SK-N-SH (cell line): Measurements from ENCODE around the gene OR1K1. TPM values are rescaled to one million over a fixed set of nuclear protein-coding genes. Genes with fewer than 3 reads are reported as not detected.

Experiments used
- CTCF ChIA-PET: fragments of 300-600, 350-600 bp; formaldehyde crosslinking; extraction: SDS; loops from one replicate; lab custom pipeline; 2021; lab: Yijun Ruan, JAX
- POLR2A ChIA-PET: fragments of 350-600 bp; sonication (Branson Sonifier 250); formaldehyde crosslinking; extraction: SDS; loops from one replicate; lab custom pipeline; 2020; ENCODE audit warnings: antibody characterized with exemption, inconsistent platforms; lab: Yijun Ruan, JAX
- DNase-seq: peaks from one replicate; pipeline ENCODE4 v3.0.0; 2012
- H2AFZ ChIP-seq: fragments of 200-600 bp; sonication (generic); 2 replicates; pipeline ENCODE4 v1.8.1; 2016; ENCODE audit warnings: antibody characterized with exemption, mild to moderate bottlenecking, low read depth
- H3F3A ChIP-seq: fragments of 200-600 bp; sonication (generic); replicated peaks from 2 replicates; pipeline ENCODE3; 2016; ENCODE audit warnings: antibody characterized with exemption, mild to moderate bottlenecking; ENCODE audit not compliant: insufficient read depth
- H3K27ac ChIP-seq, 2 experiments: fragments of 200-500 bp in 1 of 2; fragments of 200-600 bp in 1 of 2; sonication (Bioruptor generic) in 1 of 2; sonication (generic), shearing (Covaris generic) in 1 of 2; 2 replicates each; pipeline versions ENCODE4 v1.5.1 to v1.6.1; 2014 to 2016; ENCODE audit warnings: low read depth in 2 of 2, inconsistent platforms in 1 of 2, low read length in 1 of 2, mild to moderate bottlenecking in 1 of 2, mixed read lengths in 1 of 2
- H3K27me3 ChIP-seq: fragments of 200-600 bp; sonication (generic), shearing (Covaris generic); 2 replicates; pipeline ENCODE4 v1.6.1; 2016; ENCODE audit warnings: mixed run types; ENCODE audit not compliant: insufficient read depth
- H3K36me3 ChIP-seq, 2 experiments: fragments of 200-500 bp in 1 of 2; fragments of 200-600 bp in 1 of 2; sonication (Bioruptor generic) in 1 of 2; sonication (generic) in 1 of 2; replicated peaks in 1 of 2; 2 replicates each; pipeline versions ENCODE3 to v1.5.1; 2014 to 2016; ENCODE audit warnings: low read length in 1 of 2, mild to moderate bottlenecking in 1 of 2; ENCODE audit not compliant: insufficient read depth in 2 of 2, control insufficient read depth in 1 of 2
- H3K4me1 ChIP-seq, 2 experiments: fragments of 200-500 bp in 1 of 2; fragments of 200-600 bp in 1 of 2; sonication (Bioruptor generic) in 1 of 2; sonication (generic), shearing (Covaris generic) in 1 of 2; 2 replicates each; pipeline versions ENCODE4 v1.5.1 to v1.6.1; 2014 to 2016; ENCODE audit warnings: low read depth in 1 of 2, low read length in 1 of 2, mixed run types in 1 of 2; ENCODE audit not compliant: insufficient read depth in 2 of 2, control insufficient read depth in 1 of 2
- H3K4me2 ChIP-seq: fragments of 200-600 bp; sonication (generic), shearing (Covaris generic); 2 replicates; pipeline ENCODE4 v1.6.1; 2017; ENCODE audit warnings: mixed run types
- H3K4me3 ChIP-seq, 2 experiments: fragments of 200-500 bp in 1 of 2; fragments of 200-600 bp in 1 of 2; sonication (Bioruptor generic) in 1 of 2; sonication (generic), shearing (Covaris generic) in 1 of 2; 2 replicates each; pipeline versions ENCODE4 v1.5.1 to v1.8.1; 2014 to 2016; ENCODE audit warnings: low read depth in 2 of 2, inconsistent platforms in 1 of 2, low read length in 1 of 2, mild to moderate bottlenecking in 1 of 2, mixed read lengths in 1 of 2, moderate library complexity in 1 of 2
- H3K79me2 ChIP-seq: fragments of 200-600 bp; sonication (generic); 2 replicates; pipeline ENCODE4 v1.8.1; 2017; ENCODE audit warnings: mild to moderate bottlenecking; ENCODE audit not compliant: insufficient read depth
- H3K9ac ChIP-seq: fragments of 200-600 bp; sonication (generic); 2 replicates; pipeline ENCODE4 v1.6.1; 2017; ENCODE audit warnings: mixed run types
- H3K9me2 ChIP-seq: fragments of 200-600 bp; sonication (generic); 2 replicates; pipeline ENCODE4 v1.6.1; 2017; ENCODE audit warnings: mixed run types
- H3K9me3 ChIP-seq: fragments of 200-600 bp; sonication (generic); 2 replicates; pipeline ENCODE4 v1.6.1; 2017; ENCODE audit warnings: mixed run types, mild to moderate bottlenecking, moderate library complexity
- H4K20me1 ChIP-seq: fragments of 200-600 bp; sonication (generic); 2 replicates; pipeline ENCODE4 v1.6.1; 2017; ENCODE audit warnings: mild to moderate bottlenecking, mixed run types; ENCODE audit not compliant: insufficient read depth
- CTCF ChIP-seq: fragments of 200-600 bp; sonication (generic); IDR thresholded peaks from 2 replicates; pipeline ENCODE4 v1.6.1; 2017; ENCODE audit warnings: antibody characterized with exemption, mild to moderate bottlenecking, moderate library complexity
- EP300 ChIP-seq, 2 experiments: IDR thresholded peaks; 2 replicates each; pipeline versions ENCODE4 v1.4.0 to v1.6.1; 2012; ENCODE audit warnings: borderline replicate concordance in 1 of 2, low read depth in 1 of 2, low read length in 1 of 2
- EZH2phosphoT487 ChIP-seq: fragments of 200-600 bp; sonication (generic); IDR thresholded peaks from 2 replicates; pipeline ENCODE4 v1.6.1; 2017; ENCODE audit warnings: low read depth, mixed run types, mild to moderate bottlenecking, antibody characterized with exemption, moderate library complexity, borderline replicate concordance
- GATA2 ChIP-seq: sonication (generic); formaldehyde crosslinking; IDR thresholded peaks from 2 replicates; pipeline ENCODE4 v1.5.0; 2020; ENCODE audit warnings: mild to moderate bottlenecking, missing genetic modification reagents
- IRF3 ChIP-seq: fragments of 150-350 bp; IDR thresholded peaks from 2 replicates; pipeline ENCODE4 v1.6.1; 2016; ENCODE audit warnings: mild to moderate bottlenecking, low read depth, low read length
- MXI1 ChIP-seq: IDR thresholded peaks from 2 replicates; pipeline ENCODE4 v1.6.1; 2012; ENCODE audit warnings: mild to moderate bottlenecking, low read depth, low read length, improper control_type of control experiment
- POLR2AphosphoS5 ChIP-seq: IDR thresholded peaks from 2 replicates; pipeline ENCODE4 v1.6.1; 2012; ENCODE audit warnings: low read depth, low read length
- RXRA ChIP-seq: IDR thresholded peaks from 2 replicates; pipeline ENCODE4 v1.4.0; 2012; ENCODE audit warnings: low read depth, mild to moderate bottlenecking, borderline replicate concordance
- SIN3A ChIP-seq: IDR thresholded peaks from 2 replicates; pipeline ENCODE4 v1.6.1; 2012; ENCODE audit warnings: low read depth, mild to moderate bottlenecking, low read length, moderate library complexity, borderline replicate concordance
- TAF1 ChIP-seq: IDR thresholded peaks from 2 replicates; pipeline ENCODE4 v1.6.1; 2012; ENCODE audit warnings: low read depth, mild to moderate bottlenecking, low read length, moderate library complexity, borderline replicate concordance
- ZBTB33 ChIP-seq: IDR thresholded peaks from 2 replicates; pipeline ENCODE4 v1.4.0; 2012; ENCODE audit warnings: low read depth, borderline replicate concordance
- WGBS: methylation state at CpG from one replicate; pipeline ENCODE4 v1.1.6; 2017; ENCODE audit warnings: low lambda C conversion rate; 5-methylcytosine and 5-hydroxymethylcytosine counted together
- polyA plus RNA-seq, 3 experiments: library from polyadenylated mRNA; depleted of rRNA; stranded (reverse); fragments of >200 nt; gene quantifications; 2 replicates each; pipeline ENCODE4 v1.2.3, GENCODE V29; 2012
- TF ChIP-seq, protein P1 (sequence below): fragments of 150-350 bp; IDR thresholded peaks from 2 replicates; pipeline ENCODE4 v1.6.1; 2017; ENCODE audit warnings: antibody characterized with exemption, low read length, low read depth, borderline replicate concordance

OR1K1 gene
- polyA plus RNA-seq, 1 of the 3 experiments (the other 2 are of a cell fraction) = not detected

DNA sequence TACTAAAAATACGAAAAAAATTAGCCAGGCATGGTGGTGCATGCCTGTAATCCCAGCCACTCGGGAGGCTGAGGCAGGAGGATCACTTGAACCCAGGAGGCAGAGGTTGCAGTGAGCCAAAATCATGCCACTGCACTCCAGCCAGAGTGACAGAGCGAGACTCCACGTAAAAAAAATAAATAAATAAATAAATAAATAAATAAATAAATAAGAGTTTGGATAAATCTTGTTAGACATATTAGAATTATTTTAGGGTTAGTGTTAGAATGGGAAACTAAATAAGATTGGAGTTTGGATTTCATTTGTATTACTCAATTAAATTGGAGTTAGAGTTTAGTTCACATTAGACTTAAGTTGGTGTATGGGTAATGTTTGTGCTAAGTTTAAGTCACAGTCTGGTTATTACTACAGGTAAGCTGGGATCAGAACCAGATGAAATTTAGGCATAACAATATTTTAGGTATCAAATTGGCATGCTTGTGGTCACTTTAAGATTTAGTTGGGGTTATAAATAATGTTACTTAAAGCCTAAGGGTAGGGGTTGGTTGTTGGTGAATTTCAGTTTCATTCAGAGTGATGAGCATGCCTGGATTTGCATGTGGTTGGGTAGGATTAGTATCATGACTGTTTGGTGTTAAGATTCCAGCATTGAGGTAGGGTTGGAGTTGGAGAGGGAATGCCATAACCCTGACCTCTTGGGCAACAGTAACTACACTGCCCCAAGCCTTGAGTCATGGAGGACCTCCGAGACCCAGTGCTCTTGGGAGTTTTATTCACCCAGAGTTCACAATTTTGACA is 7.9 kb upstream of the OR1K1 start:
- Histone ChIP-seq H3K4me1 (no peaks in the 10 kb centered on the region), H3F3A (no peaks in the 10 kb centered on the region), H3K27me3 (no peaks in the 10 kb centered on the region), H3K4me2 (no peak overlapping the region), H3K79me2 (no peaks in the 10 kb centered on the region), H3K9ac (no peak overlapping the region), H2AFZ (no peak overlapping the region), H3K9me3 (no peaks in the 10 kb centered on the region), H3K9me2 (no peaks in the 10 kb centered on the region), H3K4me3 (no peak overlapping the region), H4K20me1 (no peaks in the 10 kb centered on the region), H3K27ac (no peak overlapping the region), H3K36me3 (no peaks in the 10 kb centered on the region)
- TF ChIP-seq MXI1 = no peak
- CTCF ChIA-PET = no interaction called here
- POLR2A ChIA-PET = no interaction called here
- 24% methylated on average over 5 of the region's 5 CpGs for WGBS
- DNase-seq = no peak

- Histone ChIP-seq H3K79me2 (no peaks in the 10 kb centered on the region), H3K9ac (no peak overlapping the region), H3F3A (no peaks in the 10 kb centered on the region), H2AFZ (no peak overlapping the region), H3K9me2 (no peaks in the 10 kb centered on the region), H3K4me3 (no peak overlapping the region), H3K36me3 (no peaks in the 10 kb centered on the region), H3K4me1 (no peaks in the 10 kb centered on the region), H3K27ac (no peak overlapping the region), H3K9me3 (no peaks in the 10 kb centered on the region), H3K27me3 (no peaks in the 10 kb centered on the region), H3K4me2 (no peak overlapping the region), H4K20me1 (no peaks in the 10 kb centered on the region)
- DNase-seq = no peak
- ChIA-PET POLR2A (no interaction called here), CTCF (interaction anchor here (1.2 kb wide), 1 partner anchor 12 kb away, joined by 5 read pairs; no protein-coding TSS in a partner anchor)
- no peak for TF ChIP-seq RXRA
- no peak for TF ChIP-seq TAF1
- no peak for TF ChIP-seq ZBTB33
- 27% methylated on average over 5 of the region's 6 CpGs for WGBS
These were observed 2.4 kb upstream of the OR1K1 start for GRCh38 chr9:122797316-122798063.

GRCh38 chr9:122806661-122807060 is 6.7 kb downstream of the OR1K1 start:
- 82% methylated on average over 4 of the region's 4 CpGs for WGBS
- TF ChIP-seq EP300 (IDR thresholded peaks at IDR 0.05; ENCODE audit: borderline replicate concordance in 1 of 2, low read depth in 1 of 2, low read length in 1 of 2) (no peak), CTCF (no peak), EZH2phosphoT487 (no peak), POLR2AphosphoS5 (no peak), IRF3 (no peak), SIN3A (no peak), TAF1 (no peak), GATA2 (CRISPR knock-in tag) (no peak)
- TF ChIP-seq, protein P1, sequence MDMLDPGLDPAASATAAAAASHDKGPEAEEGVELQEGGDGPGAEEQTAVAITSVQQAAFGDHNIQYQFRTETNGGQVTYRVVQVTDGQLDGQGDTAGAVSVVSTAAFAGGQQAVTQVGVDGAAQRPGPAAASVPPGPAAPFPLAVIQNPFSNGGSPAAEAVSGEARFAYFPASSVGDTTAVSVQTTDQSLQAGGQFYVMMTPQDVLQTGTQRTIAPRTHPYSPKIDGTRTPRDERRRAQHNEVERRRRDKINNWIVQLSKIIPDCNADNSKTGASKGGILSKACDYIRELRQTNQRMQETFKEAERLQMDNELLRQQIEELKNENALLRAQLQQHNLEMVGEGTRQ = no peak

More at GRCh38 chr9:122806661-122807060, 6.7 kb downstream of the OR1K1 start:
- Histone ChIP-seq H3K9me2 (no peaks in the 10 kb centered on the region), H3K4me1 (no peaks in the 10 kb centered on the region), H3K79me2 (no peaks in the 10 kb centered on the region), H3K9ac (no peak overlapping the region), H3K36me3 (no peaks in the 10 kb centered on the region), H4K20me1 (no peaks in the 10 kb centered on the region), H3K9me3 (no peaks in the 10 kb centered on the region), H3K27me3 (no peaks in the 10 kb centered on the region), H3K4me2 (no peak overlapping the region), H3K4me3 (no peak overlapping the region), H3F3A (no peaks in the 10 kb centered on the region), H3K27ac (no peak overlapping the region), H2AFZ (no peak overlapping the region)
- POLR2A ChIA-PET = no interaction called here
- DNase-seq = no peak
- CTCF ChIA-PET = interaction anchor here (2.3 to 9.9 kb wide), 2 partner anchors 343 to 707 kb away, joined by 7 to 77 read pairs; no protein-coding TSS in a partner anchor
